SK-N-SH (cell line): Measurements from ENCODE around the gene CD101.

Experiments used
- CHD2 ChIP-seq: fragments of 150-350 bp; IDR thresholded peaks from 2 replicates; pipeline ENCODE4 v1.6.1; 2018; ENCODE audit warnings: low read length; ENCODE audit not compliant: partially characterized antibody
- CTCF ChIP-seq: fragments of 200-600 bp; sonication (generic); IDR thresholded peaks from 2 replicates; pipeline ENCODE4 v1.6.1; 2017; ENCODE audit warnings: antibody characterized with exemption, mild to moderate bottlenecking, moderate library complexity
- ELF1 ChIP-seq: IDR thresholded peaks from 2 replicates; pipeline ENCODE4 v1.4.0; 2012
- FOXM1 ChIP-seq: IDR thresholded peaks from 2 replicates; pipeline ENCODE4 v1.4.0; 2012; ENCODE audit warnings: low read depth, mild to moderate bottlenecking
- GABPA ChIP-seq: IDR thresholded peaks from 2 replicates; pipeline ENCODE4 v1.4.0; 2012; ENCODE audit warnings: low read depth, mild to moderate bottlenecking
- GATA2 ChIP-seq: sonication (generic); formaldehyde crosslinking; IDR thresholded peaks from 2 replicates; pipeline ENCODE4 v1.5.0; 2020; ENCODE audit warnings: mild to moderate bottlenecking, missing genetic modification reagents
- JUND ChIP-seq: IDR thresholded peaks from 2 replicates; pipeline ENCODE4 v1.4.0; 2012
- NRF1 ChIP-seq: IDR thresholded peaks from 2 replicates; pipeline ENCODE4 v1.6.1; 2012; ENCODE audit warnings: low read depth, mild to moderate bottlenecking, low read length
- POLR2AphosphoS5 ChIP-seq: IDR thresholded peaks from 2 replicates; pipeline ENCODE4 v1.6.1; 2012; ENCODE audit warnings: low read depth, low read length
- RAD21 ChIP-seq: IDR thresholded peaks from 2 replicates; pipeline ENCODE4 v1.6.1; 2012; ENCODE audit warnings: mild to moderate bottlenecking, low read length
- RFX5 ChIP-seq: IDR thresholded peaks from 2 replicates; pipeline ENCODE4 v1.6.1; 2012; ENCODE audit warnings: mild to moderate bottlenecking, improper control_type of control experiment, low read length
- RXRA ChIP-seq: IDR thresholded peaks from 2 replicates; pipeline ENCODE4 v1.4.0; 2012; ENCODE audit warnings: low read depth, mild to moderate bottlenecking, borderline replicate concordance
- SMC3 ChIP-seq: IDR thresholded peaks from 2 replicates; pipeline ENCODE4 v1.6.1; 2012; ENCODE audit warnings: low read depth, low read length, improper control_type of control experiment
- ZBTB33 ChIP-seq: IDR thresholded peaks from 2 replicates; pipeline ENCODE4 v1.4.0; 2012; ENCODE audit warnings: low read depth, borderline replicate concordance

GRCh38 chr1:116991171-116991845, 10.3 kb upstream of the CD101 start:
- TF ChIP-seq GABPA (no peak), CHD2 (no peak), CTCF (no peak), ELF1 (no peak), FOXM1 (no peak), RXRA (no peak), ZBTB33 (no peak), RAD21 (no peak), POLR2AphosphoS5 (no peak), SMC3 (no peak), NRF1 (no peak), GATA2 (no peak), RFX5 (no peak), JUND (no peak)
